CD4-positive, alpha-beta memory T cell (primary cell): Measurements from ENCODE around the gene SEC24C. TPM values are rescaled to one million over a fixed set of nuclear protein-coding genes. Genes with fewer than 3 reads are reported as not detected.

Experiments used
- CTCF ChIA-PET: fragments of 350-600 bp; sonication (Branson Sonifier 250); formaldehyde crosslinking; loops from one replicate; lab custom pipeline; 2021; ENCODE audit warnings: inconsistent platforms; ENCODE audit not compliant: partially characterized antibody; lab: Charles Lee
- POLR2A ChIA-PET: fragments of 350-600 bp; sonication (Branson Sonifier 250); formaldehyde crosslinking; loops from one replicate; lab custom pipeline; 2021; ENCODE audit not compliant: partially characterized antibody; lab: Charles Lee
- DNase-seq, 5 donors: peaks; one replicate each; pipeline versions ENCODE4 v3.0.0 to v3.0.0-alpha.2; 2020 to 2022; ENCODE audit warnings: mixed read lengths in 1 of 5
- H3K27ac ChIP-seq: one replicate; pipeline ENCODE4 v1.7.0; 2013; ENCODE audit warnings: low read depth, low read length
- H3K27me3 ChIP-seq: 2 replicates; pipeline ENCODE4 v1.7.0; 2013; ENCODE audit warnings: mild to moderate bottlenecking, low read length, moderate library complexity; ENCODE audit not compliant: insufficient read depth
- H3K36me3 ChIP-seq: 2 replicates; pipeline ENCODE4 v1.7.0; 2013; ENCODE audit warnings: mild to moderate bottlenecking, low read length, moderate library complexity; ENCODE audit not compliant: insufficient read depth
- H3K4me1 ChIP-seq: 2 replicates; pipeline ENCODE4 v1.7.0; 2013; ENCODE audit warnings: mild to moderate bottlenecking, low read length, moderate library complexity; ENCODE audit not compliant: insufficient read depth
- H3K4me3 ChIP-seq, 2 donors: one replicate each; pipeline ENCODE4 v1.7.0; 2013; ENCODE audit warnings: low read length in 2 of 2, mild to moderate bottlenecking in 1 of 2
- H3K9me3 ChIP-seq, 2 donors: one replicate each; pipeline ENCODE4 v1.7.0; 2013; ENCODE audit warnings: low read length in 2 of 2, control low read depth in 1 of 2; ENCODE audit not compliant: control insufficient read depth in 1 of 2
- H3K27ac Mint-ChIP-seq, 7 donors: one replicate each; pipeline ENCODE4 v1.8.0; 2020 to 2021; ENCODE audit warnings: mixed read lengths in 7 of 7, mild to moderate bottlenecking in 6 of 7, inconsistent platforms in 3 of 7, moderate library complexity in 3 of 7
- H3K27me3 Mint-ChIP-seq, 2 donors: one replicate each; pipeline ENCODE4 v1.8.0; 2020 to 2021; ENCODE audit warnings: mixed read lengths in 2 of 2
- H3K36me3 Mint-ChIP-seq, 2 donors: one replicate each; pipeline ENCODE4 v1.8.0; 2020 to 2021; ENCODE audit warnings: mixed read lengths in 2 of 2, inconsistent platforms in 1 of 2, mild to moderate bottlenecking in 1 of 2
- H3K4me1 Mint-ChIP-seq, 4 donors: one replicate each; pipeline ENCODE4 v1.8.0; 2020 to 2021; ENCODE audit warnings: mixed read lengths in 4 of 4, mild to moderate bottlenecking in 1 of 4
- H3K4me3 Mint-ChIP-seq, 8 donors: one replicate each; pipeline ENCODE4 v1.8.0; 2020 to 2021; ENCODE audit warnings: mixed read lengths in 8 of 8, mild to moderate bottlenecking in 7 of 8, moderate library complexity in 6 of 8, inconsistent platforms in 3 of 8
- H3K9me3 Mint-ChIP-seq, 8 donors: one replicate each; pipeline ENCODE4 v1.8.0; 2020 to 2021; ENCODE audit warnings: mixed read lengths in 8 of 8, mild to moderate bottlenecking in 5 of 8, inconsistent platforms in 3 of 8, moderate library complexity in 1 of 8
- intact Hi-C: fragments of 100-400 bp; cut with micrococcal nuclease; formaldehyde crosslinking; loops from one replicate; pipeline ENCODE4 v1.15.1; 2023
- polyA plus RNA-seq, 2 donors: library from polyadenylated mRNA; unstranded; fragments of 300-500 nt; fragmentation: Illumina TruSeq; gene quantifications; one replicate each; pipeline ENCODE4 v1.2.3, GENCODE V29; 2021
- total RNA-seq, 2 experiments: library from RNA; stranded (reverse); gene quantifications; one replicate each; pipeline ENCODE4 v1.2.3, GENCODE V29; 2021

The SEC24C gene
- total and polyA plus RNA-seq, 4 experiments from 2014 or later = 32.5 to 127 (median 97.5) TPM

DNA sequence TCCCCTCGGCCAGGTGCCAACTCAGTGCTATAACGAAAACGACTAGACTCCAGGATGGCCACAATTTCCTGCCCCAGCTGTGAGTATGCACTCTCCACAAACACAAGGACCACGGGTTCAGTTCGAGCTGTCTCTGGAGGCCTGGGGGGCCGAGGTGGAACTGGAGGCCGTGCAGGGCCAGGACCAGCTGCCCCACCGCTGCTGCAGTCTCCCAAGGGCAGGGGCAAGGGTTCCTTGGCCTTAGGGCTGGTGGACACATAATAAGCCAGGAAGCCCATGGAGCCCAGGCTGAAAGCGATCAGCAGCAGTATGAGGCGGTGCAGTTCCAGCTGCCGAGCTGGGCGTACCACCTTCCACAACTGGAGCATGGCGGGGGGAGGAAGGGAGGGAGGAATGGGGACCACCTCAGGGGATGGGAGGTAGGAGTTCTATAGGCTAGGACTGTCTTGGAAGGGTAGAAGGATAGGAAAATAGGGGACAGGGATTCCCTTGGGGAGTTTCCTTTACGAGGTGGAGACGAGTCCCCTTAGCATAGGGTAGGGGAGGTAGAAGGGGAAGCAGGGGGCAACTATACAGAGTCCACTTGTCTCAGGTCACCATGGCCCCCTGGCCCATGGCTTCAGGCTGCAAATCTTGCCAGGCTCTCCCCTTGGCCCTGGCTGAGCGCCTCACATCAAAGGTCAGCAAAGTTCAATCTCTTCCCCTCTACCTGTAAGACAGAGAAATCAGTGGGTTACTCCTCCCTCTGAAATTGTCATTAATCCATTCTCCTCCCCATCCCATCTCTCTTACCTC is 64.0 kb downstream of the SEC24C start:
- Mint-ChIP-seq H3K27me3 (no peaks in the 10 kb centered on the region), H3K9me3 (peaks cover 0 to 8% (median 0%) of the 10 kb centered on the region in 8 donors), H3K36me3 (peaks cover 54 to 65% of the 10 kb centered on the region in 2 donors), H3K4me1 (peaks cover 32 to 65% (median 42%) of the 10 kb centered on the region in 4 donors), H3K27ac (peak overlapping the region in 6 of 7 donors; percentile 0 to 88 (median 76)), H3K4me3 (peak overlapping the region in 2 of 8 donors; percentile 10 to 91)
- Histone ChIP-seq H3K36me3 (peaks cover 45% of the 10 kb centered on the region), H3K4me1 (peaks cover 51% of the 10 kb centered on the region), H3K27me3 (no peaks in the 10 kb centered on the region), H3K27ac (peak overlapping the region; percentile 6), H3K4me3 (no peak overlapping the region), H3K9me3 (no peaks in the 10 kb centered on the region)
- CTCF ChIA-PET = interaction anchor here (0.6 to 2.6 kb wide), 4 partner anchors 22 to 132 kb away, joined by 3 to 14 read pairs (median 4); partner anchors contain the start of gene ZSWIM8
- POLR2A ChIA-PET = interaction anchor here (1.4 to 4.2 kb wide), 7 partner anchors 8 to 71 kb away, joined by 7 to 77 read pairs (median 16); partner anchors contain the start of genes CHCHD1 and ZSWIM8
- DNase-seq = no peak
- intact Hi-C loops = no loop called here

DNA sequence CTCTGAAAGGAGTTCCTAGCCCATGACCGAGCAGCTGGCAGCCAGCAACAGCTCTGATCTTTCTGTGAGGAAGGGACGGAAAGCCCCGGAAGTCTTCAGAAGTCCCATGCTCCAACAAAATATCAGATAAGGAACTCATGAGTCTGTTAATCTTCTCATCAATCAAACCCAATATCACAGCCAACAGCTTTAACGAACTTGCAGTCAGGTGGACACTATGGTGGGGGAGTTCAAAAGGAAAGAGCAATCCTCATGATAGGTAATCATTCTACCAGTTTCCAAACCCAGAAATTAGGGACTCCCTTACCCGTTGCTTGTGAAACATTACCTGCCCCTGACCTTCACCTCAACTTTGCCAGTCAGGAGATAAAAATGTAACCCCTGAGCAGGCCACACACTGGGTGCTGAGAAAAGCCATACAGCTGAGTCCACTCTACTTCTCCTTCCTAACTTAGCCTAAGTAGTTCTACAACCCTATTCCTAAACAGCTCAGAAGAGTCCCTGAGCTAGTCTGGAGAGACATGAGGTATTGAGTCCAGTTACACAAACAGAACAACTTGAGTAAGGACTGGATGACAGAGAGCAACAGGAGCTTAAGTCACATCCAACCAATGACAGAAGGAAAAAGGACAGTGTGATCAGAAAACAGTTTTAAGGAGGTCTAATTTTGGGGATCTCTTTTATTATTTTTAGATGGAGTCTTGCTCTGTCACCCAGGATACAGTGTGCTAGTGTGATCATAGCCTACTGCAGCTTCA is 65.1 kb downstream of the SEC24C start:
- H3K36me3 ChIP-seq = peaks cover 41% of the 10 kb centered on the region
- H3K27me3 ChIP-seq = no peaks in the 10 kb centered on the region
- Mint-ChIP-seq H3K27ac (peak overlapping the region; percentile 50 to 98 (median 77)), H3K4me3 (peak overlapping the region; percentile 58 to 95 (median 86)), H3K9me3 (peaks cover 0 to 8% (median 0%) of the 10 kb centered on the region in 8 donors), H3K27me3 (no peaks in the 10 kb centered on the region), H3K36me3 (peaks cover 52 to 61% of the 10 kb centered on the region in 2 donors), H3K4me1 (peaks cover 32 to 56% (median 44%) of the 10 kb centered on the region in 4 donors)
- no peaks in the 10 kb centered on the region for H3K9me3 ChIP-seq
- no peak overlapping the region for H3K27ac ChIP-seq
- peaks cover 51% of the 10 kb centered on the region for H3K4me1 ChIP-seq
- intact Hi-C loops = no loop called here
- H3K4me3 ChIP-seq = no peak overlapping the region
- DNase-seq = no peak
- POLR2A ChIA-PET = interaction anchor here (1.0 to 4.2 kb wide), 11 partner anchors 9 to 79 kb away, joined by 4 to 77 read pairs (median 12); partner anchors contain the start of genes CHCHD1 and ZSWIM8
- CTCF ChIA-PET = interaction anchor here (0.6 to 2.6 kb wide), 8 partner anchors 23 to 131 kb away, joined by 3 to 14 read pairs (median 4); partner anchors contain the start of genes CHCHD1, PLAU and ZSWIM8

DNA sequence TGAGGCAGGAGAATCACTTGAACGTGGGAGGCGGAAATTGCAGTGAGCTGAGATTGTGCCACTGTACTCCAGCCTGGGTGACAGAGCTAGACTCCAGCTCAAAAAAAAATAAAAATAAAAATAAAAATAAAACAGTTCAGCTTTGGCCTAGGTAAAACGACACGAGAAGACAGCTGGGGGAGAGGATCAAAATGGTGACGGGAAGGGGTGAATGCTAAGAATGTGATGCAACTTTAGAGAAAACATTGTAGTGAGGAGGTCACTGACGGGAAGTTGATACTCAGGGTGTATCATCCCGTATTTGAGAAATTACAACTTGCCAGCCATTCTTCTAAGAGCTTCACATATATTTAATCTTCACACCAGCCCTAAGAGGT is 66.2 kb downstream of the SEC24C start:
- CTCF ChIA-PET = interaction anchor here (0.8 to 2.6 kb wide), 9 partner anchors 10 to 80 kb away, joined by 3 to 14 read pairs (median 4); partner anchors contain the start of genes CHCHD1 and ZSWIM8

DNA sequence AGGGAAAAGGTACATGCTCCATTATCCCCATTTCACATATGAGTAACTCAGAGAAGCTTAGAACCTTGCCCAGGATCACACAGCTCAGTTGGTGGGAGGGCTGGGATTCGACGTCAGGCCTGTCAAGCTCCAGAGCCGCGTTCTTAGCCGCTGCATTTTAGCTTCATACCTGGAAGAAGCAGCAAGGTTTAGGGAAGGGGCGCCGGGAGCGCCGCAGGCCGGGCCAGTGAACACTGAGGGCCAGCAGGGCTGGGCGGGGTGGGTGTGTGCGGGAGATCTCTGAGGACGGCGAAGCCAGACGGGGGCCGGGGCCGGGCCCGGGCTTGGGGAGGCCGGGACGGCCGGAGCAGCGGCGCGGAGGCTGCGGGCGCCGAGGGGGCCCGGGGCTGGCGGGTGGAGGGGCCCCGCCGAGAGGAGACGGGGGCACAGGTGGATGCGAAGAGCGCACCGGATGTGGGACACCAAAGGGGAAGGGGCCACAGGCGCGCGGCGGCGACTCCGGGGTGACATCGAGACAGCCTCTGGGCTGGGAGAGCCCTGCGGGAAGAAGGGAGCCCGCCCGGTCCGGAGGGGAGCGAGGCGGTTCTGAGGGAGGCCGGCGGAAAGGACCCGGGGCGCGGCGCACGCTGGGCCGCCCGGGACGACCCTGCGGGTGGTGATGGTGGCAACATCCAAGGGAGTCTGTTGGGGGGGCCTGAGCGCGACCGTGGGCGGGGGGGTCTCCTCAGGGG is 66.7 kb downstream of the SEC24C start:
- POLR2A ChIA-PET = interaction anchor here (0.6 to 4.2 kb wide), 13 partner anchors 10 to 1303 kb away, joined by 3 to 77 read pairs (median 12); partner anchors contain the start of genes CHCHD1, SEC24C and ZSWIM8

More for the DNA sequence above, 66.2 kb downstream of the SEC24C start:
- peak overlapping the region; percentile 77 to 81 for H3K4me3 ChIP-seq
- intact Hi-C loops = loop anchor here (5.0 kb wide), 1 partner anchor 37 kb away; no protein-coding TSS in a partner anchor
- no peaks in the 10 kb centered on the region for H3K27me3 Mint-ChIP-seq
- peak in 3 of 5 donors; percentile 13 to 15 (median 14) for DNase-seq
- H3K4me1 Mint-ChIP-seq = peaks cover 32 to 54% (median 44%) of the 10 kb centered on the region in 4 donors
- no peaks in the 10 kb centered on the region for H3K27me3 ChIP-seq
- no peaks in the 10 kb centered on the region for H3K9me3 ChIP-seq
- H3K27ac Mint-ChIP-seq = peak overlapping the region; percentile 84 to 98 (median 95)
- peak overlapping the region; percentile 88 for H3K27ac ChIP-seq
- peaks cover 51% of the 10 kb centered on the region for H3K4me1 ChIP-seq
- peaks cover 44% of the 10 kb centered on the region for H3K36me3 ChIP-seq
- H3K36me3 Mint-ChIP-seq = peaks cover 61 to 63% of the 10 kb centered on the region in 2 donors
- H3K9me3 Mint-ChIP-seq = peaks cover 0 to 8% (median 0%) of the 10 kb centered on the region in 8 donors
- POLR2A ChIA-PET = interaction anchor here (0.6 to 4.2 kb wide), 14 partner anchors 10 to 1303 kb away, joined by 3 to 77 read pairs (median 12); partner anchors contain the start of genes CHCHD1, SEC24C and ZSWIM8
- H3K4me3 Mint-ChIP-seq = peak overlapping the region; percentile 89 to 95 (median 91)

DNA sequence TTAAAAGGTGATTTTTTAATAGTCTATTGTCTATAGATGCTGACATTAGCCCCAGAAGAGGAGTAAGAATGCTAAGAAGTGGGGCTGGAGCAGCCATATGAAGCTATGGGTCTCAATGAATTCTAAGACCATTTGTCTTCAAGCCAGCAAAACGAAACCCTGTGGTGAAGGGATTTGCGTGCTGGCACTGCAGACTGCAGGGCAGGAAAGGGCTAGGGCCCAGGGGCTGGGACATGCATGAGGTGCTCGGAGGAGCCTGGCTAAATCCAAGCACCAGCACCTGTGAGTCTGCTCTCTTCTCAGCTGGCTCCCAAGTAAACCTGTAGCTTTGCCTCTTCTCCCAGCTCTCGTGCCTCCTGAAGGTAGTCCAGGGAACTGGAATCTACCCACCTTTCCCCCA is 68.5 kb downstream of the SEC24C start:
- POLR2A ChIA-PET = interaction anchor here (0.8 to 2.1 kb wide), 4 partner anchors 12 to 66 kb away, joined by 4 to 11 read pairs (median 4); partner anchors contain the start of gene CAMK2G
- peaks cover 55 to 63% of the 10 kb centered on the region in 2 donors for H3K36me3 Mint-ChIP-seq
- no peak for DNase-seq
- peak overlapping the region; percentile 53 to 95 (median 89) for H3K27ac Mint-ChIP-seq
- intact Hi-C loops = loop anchor here (5.0 kb wide), 1 partner anchor 35 kb away; no protein-coding TSS in a partner anchor
- H3K9me3 Mint-ChIP-seq = peaks cover 0 to 8% (median 0%) of the 10 kb centered on the region in 8 donors
- no peaks in the 10 kb centered on the region for H3K27me3 Mint-ChIP-seq
- CTCF ChIA-PET = interaction anchor here (1.7 kb wide), 1 partner anchor 67 kb away, joined by 10 read pairs; no protein-coding TSS in a partner anchor
- peak overlapping the region; percentile 31 for H3K27ac ChIP-seq
- no peaks in the 10 kb centered on the region for H3K9me3 ChIP-seq
- peaks cover 35% of the 10 kb centered on the region for H3K4me1 ChIP-seq
- H3K4me3 ChIP-seq = no peak overlapping the region
- peak overlapping the region in 7 of 8 donors; percentile 20 to 72 (median 53) for H3K4me3 Mint-ChIP-seq
- no peaks in the 10 kb centered on the region for H3K27me3 ChIP-seq
- peaks cover 18 to 32% (median 24%) of the 10 kb centered on the region in 4 donors for H3K4me1 Mint-ChIP-seq
- peaks cover 39% of the 10 kb centered on the region for H3K36me3 ChIP-seq

More for the DNA sequence above, 66.7 kb downstream of the SEC24C start:
- peak overlapping the region; percentile 89 to 95 (median 91) for H3K4me3 Mint-ChIP-seq
- H3K4me1 ChIP-seq = peaks cover 51% of the 10 kb centered on the region
- H3K4me3 ChIP-seq = peak overlapping the region; percentile 77 to 81
- no peaks in the 10 kb centered on the region for H3K9me3 ChIP-seq
- peaks cover 29 to 49% (median 40%) of the 10 kb centered on the region in 4 donors for H3K4me1 Mint-ChIP-seq
- no peaks in the 10 kb centered on the region for H3K27me3 ChIP-seq
- H3K36me3 ChIP-seq = peaks cover 41% of the 10 kb centered on the region
- H3K27me3 Mint-ChIP-seq = no peaks in the 10 kb centered on the region
- peaks cover 58 to 63% of the 10 kb centered on the region in 2 donors for H3K36me3 Mint-ChIP-seq
- peak overlapping the region; percentile 88 for H3K27ac ChIP-seq
- H3K27ac Mint-ChIP-seq = peak overlapping the region; percentile 84 to 98 (median 95)
- peak; percentile 64 to 71 (median 69) for DNase-seq
- intact Hi-C loops = loop anchor here (1.0 to 5.0 kb wide), 8 partner anchors 26 to 316 kb away; partner anchors contain the start of genes SEC24C and ZSWIM8
- H3K9me3 Mint-ChIP-seq = peaks cover 0 to 8% (median 0%) of the 10 kb centered on the region in 8 donors
- CTCF ChIA-PET = interaction anchor here (0.8 to 2.6 kb wide), 8 partner anchors 10 to 80 kb away, joined by 3 to 14 read pairs (median 4); partner anchors contain the start of genes CHCHD1 and ZSWIM8
